GM10847 (cell line): ENCODE results near the gene BMP7.

Source experiments
- POLR2A ChIP-seq: IDR thresholded peaks from 2 replicates; pipeline ENCODE4 v1.6.1; 2011; ENCODE audit not compliant: insufficient read length; ENCODE audit errors: extremely low read depth

BMP7 gene

GRCh38 chr20:57274846-57275245 lies 8.4 kb upstream of the BMP7 start:
- TF ChIP-seq POLR2A, result no peak

- no peak for TF ChIP-seq POLR2A
These were observed 7.9 kb upstream of the BMP7 start for GRCh38 chr20:57274299-57274698.

- no peak for TF ChIP-seq POLR2A
These were observed 6.6 kb upstream of the BMP7 start for GRCh38 chr20:57272883-57273535.

GRCh38 chr20:57270204-57270984 lies 4.0 kb upstream of the BMP7 start:
- no peak for TF ChIP-seq POLR2A

- no peak for TF ChIP-seq POLR2A
These were observed 2.9 kb upstream of the BMP7 start for GRCh38 chr20:57269148-57269984.

- no peak for TF ChIP-seq POLR2A
These were observed 2.1 kb upstream of the BMP7 start for GRCh38 chr20:57268399-57269076.

GRCh38 chr20:57267158-57267821 lies 849 bp upstream of the BMP7 start:
- no peak for TF ChIP-seq POLR2A

- TF ChIP-seq POLR2A, result no peak
These were observed 497 bp downstream of the BMP7 start for GRCh38 chr20:57265997-57266290.

GRCh38 chr20:57265336-57265996 lies 975 bp downstream of the BMP7 start:
- no peak for TF ChIP-seq POLR2A

- no peak for TF ChIP-seq POLR2A
These were observed 2.3 kb downstream of the BMP7 start for GRCh38 chr20:57263801-57264792.

GRCh38 chr20:57262784-57263609 lies 3.4 kb downstream of the BMP7 start:
- no peak for TF ChIP-seq POLR2A

- TF ChIP-seq POLR2A, result no peak
These were observed 4.1 kb downstream of the BMP7 start for GRCh38 chr20:57262301-57262700.
